Erythroblast (primary cell): ENCODE results near the gene TEPSIN.

Experiments
- GATA1 ChIP-seq: IDR thresholded peaks from 2 replicates; pipeline ENCODE4 v1.6.1; 2011; ENCODE audit warnings: low read depth, mild to moderate bottlenecking, control low read depth, low read length, moderate library complexity
- POLR2A ChIP-seq: IDR thresholded peaks from 2 replicates; pipeline ENCODE4 v1.6.1; 2011; ENCODE audit warnings: mild to moderate bottlenecking, low read length

- no peak for TF ChIP-seq POLR2A
- TF ChIP-seq GATA1: no peak
These were observed 29.7 kb downstream of the TEPSIN start for GRCh38 chr17:81209141-81209540.
